HL-60 (cell line): Measurements from ENCODE around the gene ALOX15.
"Not testable (repeated sequence)": the region's sequence is repeated elsewhere in the genome, so short reads cannot be mapped to it uniquely, and the experiment has no call there.

Source experiments
- DNase-seq, 2 experiments: peaks; one replicate each; pipeline ENCODE4 v3.0.0-alpha.2; 2010 to 2020; ENCODE audit warnings: low read depth in 1 of 2, low spot score in 1 of 2
- H3K27ac ChIP-seq: fragments of 250-450 bp; sonication (Bioruptor Pico); replicated peaks from 2 replicates; pipeline ENCODE4 v1.5.1; 2020; ENCODE audit warnings: mild to moderate bottlenecking, moderate library complexity
- H3K27me3 ChIP-seq: fragments of 250-450 bp; sonication (Bioruptor Pico); 2 replicates; pipeline ENCODE4 v1.5.1; 2021; ENCODE audit warnings: mild to moderate bottlenecking, moderate library complexity; ENCODE audit not compliant: insufficient read depth, poor library complexity, severe bottlenecking
- H3K4me3 ChIP-seq: replicated peaks from 2 replicates; pipeline ENCODE4 v1.5.1; 2011; ENCODE audit warnings: mild to moderate bottlenecking, control low read depth, low read length; ENCODE audit not compliant: insufficient read depth
- CTCF ChIP-seq: IDR thresholded peaks from one replicate; pipeline ENCODE4 v1.5.1; 2011; ENCODE audit warnings: low read length, control low read depth, inconsistent platforms; ENCODE audit not compliant: insufficient read depth
- GABPA ChIP-seq: IDR thresholded peaks from 2 replicates; pipeline ENCODE4 v1.6.1; 2012; ENCODE audit warnings: low read depth
- POLR2AphosphoS5 ChIP-seq: IDR thresholded peaks from 2 replicates; pipeline ENCODE4 v1.6.1; 2012; ENCODE audit warnings: low read depth
- SPI1 ChIP-seq: IDR thresholded peaks from 2 replicates; pipeline ENCODE4 v1.6.1; 2012; ENCODE audit warnings: low read depth, mild to moderate bottlenecking, borderline replicate concordance
- TF ChIP-seq, protein P1 (sequence below): IDR thresholded peaks from 2 replicates; pipeline ENCODE4 v1.6.1; 2012; ENCODE audit warnings: low read depth; ENCODE audit not compliant: insufficient replicate concordance

ALOX15 gene

DNA sequence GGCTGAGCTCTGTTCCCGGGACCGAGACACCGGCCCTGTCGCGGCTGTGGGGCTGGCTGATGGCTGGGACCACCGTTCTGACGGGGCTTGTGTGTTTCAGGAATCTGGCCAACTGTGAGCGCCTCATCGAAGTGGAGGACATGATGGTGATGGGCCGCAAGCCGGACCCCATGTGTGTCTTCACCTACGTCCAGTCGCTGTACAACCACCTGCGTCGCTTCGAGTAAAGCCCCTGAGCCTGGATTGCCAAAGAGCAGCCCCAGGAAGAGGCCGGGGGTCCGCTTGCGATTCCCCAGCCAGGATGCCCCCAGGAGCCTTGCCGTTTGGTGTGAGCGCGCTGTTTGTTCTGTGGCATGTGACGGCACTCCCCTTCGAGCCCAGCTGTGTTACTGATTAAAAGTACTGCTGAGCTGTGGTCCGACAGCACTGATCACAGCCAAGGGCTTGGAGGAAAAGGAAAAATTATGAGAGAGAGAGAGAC, 34.2 kb downstream of the ALOX15 start:
- TF ChIP-seq POLR2AphosphoS5 (no peak), SPI1 (no peak), GABPA (no peak), CTCF (no peak)
- TF ChIP-seq, protein P1, sequence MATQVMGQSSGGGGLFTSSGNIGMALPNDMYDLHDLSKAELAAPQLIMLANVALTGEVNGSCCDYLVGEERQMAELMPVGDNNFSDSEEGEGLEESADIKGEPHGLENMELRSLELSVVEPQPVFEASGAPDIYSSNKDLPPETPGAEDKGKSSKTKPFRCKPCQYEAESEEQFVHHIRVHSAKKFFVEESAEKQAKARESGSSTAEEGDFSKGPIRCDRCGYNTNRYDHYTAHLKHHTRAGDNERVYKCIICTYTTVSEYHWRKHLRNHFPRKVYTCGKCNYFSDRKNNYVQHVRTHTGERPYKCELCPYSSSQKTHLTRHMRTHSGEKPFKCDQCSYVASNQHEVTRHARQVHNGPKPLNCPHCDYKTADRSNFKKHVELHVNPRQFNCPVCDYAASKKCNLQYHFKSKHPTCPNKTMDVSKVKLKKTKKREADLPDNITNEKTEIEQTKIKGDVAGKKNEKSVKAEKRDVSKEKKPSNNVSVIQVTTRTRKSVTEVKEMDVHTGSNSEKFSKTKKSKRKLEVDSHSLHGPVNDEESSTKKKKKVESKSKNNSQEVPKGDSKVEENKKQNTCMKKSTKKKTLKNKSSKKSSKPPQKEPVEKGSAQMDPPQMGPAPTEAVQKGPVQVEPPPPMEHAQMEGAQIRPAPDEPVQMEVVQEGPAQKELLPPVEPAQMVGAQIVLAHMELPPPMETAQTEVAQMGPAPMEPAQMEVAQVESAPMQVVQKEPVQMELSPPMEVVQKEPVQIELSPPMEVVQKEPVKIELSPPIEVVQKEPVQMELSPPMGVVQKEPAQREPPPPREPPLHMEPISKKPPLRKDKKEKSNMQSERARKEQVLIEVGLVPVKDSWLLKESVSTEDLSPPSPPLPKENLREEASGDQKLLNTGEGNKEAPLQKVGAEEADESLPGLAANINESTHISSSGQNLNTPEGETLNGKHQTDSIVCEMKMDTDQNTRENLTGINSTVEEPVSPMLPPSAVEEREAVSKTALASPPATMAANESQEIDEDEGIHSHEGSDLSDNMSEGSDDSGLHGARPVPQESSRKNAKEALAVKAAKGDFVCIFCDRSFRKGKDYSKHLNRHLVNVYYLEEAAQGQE, result no peak

GRCh38 chr17:4605826-4606225, 35.7 kb downstream of the ALOX15 start:
- Histone ChIP-seq H3K27ac (no peak overlapping the region), H3K4me3 (no peak overlapping the region), H3K27me3 (peaks cover 3% of the 10 kb centered on the region)
- TF ChIP-seq, protein P1, result no peak
- TF ChIP-seq GABPA (no peak), SPI1 (no peak), POLR2AphosphoS5 (no peak), CTCF (no peak)
- no peak for DNase-seq

More for the DNA sequence above, 34.2 kb downstream of the ALOX15 start:
- Histone ChIP-seq H3K27ac (no peak overlapping the region), H3K4me3 (no peak overlapping the region), H3K27me3 (peaks cover 3% of the 10 kb centered on the region)
- no peak for DNase-seq

DNA sequence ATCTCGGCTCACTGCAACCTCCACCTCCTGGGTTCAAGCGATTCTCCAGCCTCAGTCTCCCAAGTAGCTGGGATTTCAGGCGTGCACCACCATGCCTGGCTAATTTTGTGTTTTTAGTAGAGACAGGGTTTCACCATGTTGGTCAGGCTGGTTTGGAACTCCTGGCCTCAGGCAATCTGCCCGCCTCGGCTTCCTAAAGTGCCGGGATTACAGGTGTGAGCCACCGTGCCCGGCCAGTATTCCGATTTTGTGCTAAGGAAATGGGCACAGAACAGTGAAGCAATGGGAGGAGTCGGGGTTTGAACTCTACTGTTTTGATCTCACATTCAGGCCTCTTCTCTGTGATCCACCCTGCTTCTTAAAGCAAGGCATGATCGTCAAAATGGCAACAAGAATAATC, 36.7 kb downstream of the ALOX15 start:
- H3K27me3 ChIP-seq, H3K4me3 ChIP-seq, DNase-seq, H3K27ac ChIP-seq: not testable (repeated sequence)

DNA sequence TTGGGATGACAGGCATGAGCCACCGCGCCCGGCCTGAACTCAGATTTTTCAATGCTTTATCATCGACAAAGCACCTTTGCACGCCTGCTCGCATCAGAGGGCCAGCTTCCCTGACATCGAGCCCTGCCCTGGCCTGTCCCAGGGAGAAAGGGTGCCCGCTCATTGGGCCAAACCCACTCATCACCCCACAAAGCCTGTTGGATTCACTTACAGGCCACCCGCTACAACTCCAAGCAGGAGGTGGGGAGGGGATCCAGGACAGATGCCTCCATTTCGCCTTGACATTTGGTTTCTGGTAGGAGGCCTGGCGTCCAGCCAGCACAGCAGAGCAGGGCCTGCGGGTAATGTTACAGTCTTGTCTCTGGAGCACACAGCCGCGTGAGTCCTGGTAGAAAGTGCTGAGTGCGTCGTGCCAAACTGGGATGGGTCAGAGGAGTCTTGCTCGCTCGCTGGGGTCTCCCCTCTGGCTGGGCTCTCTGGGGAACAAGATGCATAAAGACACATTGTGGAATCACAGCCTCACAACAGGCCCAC, 37.3 kb downstream of the ALOX15 start:
- TF ChIP-seq GABPA, result no peak
- TF ChIP-seq CTCF, result no peak
- TF ChIP-seq POLR2AphosphoS5, result no peak
- TF ChIP-seq, protein P1, result no peak
- TF ChIP-seq SPI1, result no peak
- peaks cover 3% of the 10 kb centered on the region for H3K27me3 ChIP-seq
- no peak for DNase-seq
- no peak overlapping the region for H3K4me3 ChIP-seq
- H3K27ac ChIP-seq, result no peak overlapping the region
